ENCODE measurements around the gene PRKAG2.

PRKAG2 gene

GRCh38 chr7:151512353-151512752 is 364.6 kb downstream of the PRKAG2 start:
- no peak for DNase-seq (ENCODE audit: extremely low read depth in 1 of 2, low read depth in 1 of 2)

- no peak for DNase-seq (ENCODE audit: extremely low read depth in 1 of 2, low read depth in 1 of 2)
Observed at GRCh38 chr7:151511946-151512345, 365.0 kb downstream of the PRKAG2 start.

- no peak for DNase-seq (ENCODE audit: extremely low read depth in 1 of 2, low read depth in 1 of 2)
Observed at GRCh38 chr7:151511270-151511669, 365.6 kb downstream of the PRKAG2 start.

- no peak for DNase-seq (ENCODE audit: extremely low read depth in 1 of 2, low read depth in 1 of 2)
Observed at GRCh38 chr7:151509670-151510333, 367.1 kb downstream of the PRKAG2 start.

GRCh38 chr7:151508991-151509390 is 367.9 kb downstream of the PRKAG2 start:
- no peak for DNase-seq (ENCODE audit: extremely low read depth in 1 of 2, low read depth in 1 of 2)

- DNase-seq (ENCODE audit: extremely low read depth in 1 of 2, low read depth in 1 of 2): no peak
Observed at GRCh38 chr7:151507806-151508205, 369.1 kb downstream of the PRKAG2 start.

- no peak for DNase-seq (ENCODE audit: extremely low read depth in 1 of 2, low read depth in 1 of 2)
Observed at GRCh38 chr7:151506901-151507382, 370.0 kb downstream of the PRKAG2 start.
